Stomach (tissue), 4 donors: ENCODE measurements around the gene GPR75.
"Not testable (repeated sequence)": the region's sequence is repeated elsewhere in the genome, so short reads cannot be mapped to it uniquely, and the experiment has no call there.

Source experiments
- POLR2AphosphoS5 ChIP-seq, 3 donors: sonication (generic); formaldehyde crosslinking; IDR thresholded peaks; one replicate each; pipeline ENCODE4 v1.6.1; 2016; ENCODE audit warnings: antibody characterized with exemption in 3 of 3
- TF ChIP-seq, protein P1 (sequence below), 7 experiments: fragments of 450-650 bp in 4 of 7; fragments of 200-600 bp in 3 of 7; sonication (generic) in 3 of 7; IDR thresholded peaks; one replicate each; pipeline ENCODE4 v1.5.1; 2016 to 2019; ENCODE audit warnings: antibody characterized with exemption in 7 of 7, control low read depth in 2 of 7, mild to moderate bottlenecking in 1 of 7

DNA sequence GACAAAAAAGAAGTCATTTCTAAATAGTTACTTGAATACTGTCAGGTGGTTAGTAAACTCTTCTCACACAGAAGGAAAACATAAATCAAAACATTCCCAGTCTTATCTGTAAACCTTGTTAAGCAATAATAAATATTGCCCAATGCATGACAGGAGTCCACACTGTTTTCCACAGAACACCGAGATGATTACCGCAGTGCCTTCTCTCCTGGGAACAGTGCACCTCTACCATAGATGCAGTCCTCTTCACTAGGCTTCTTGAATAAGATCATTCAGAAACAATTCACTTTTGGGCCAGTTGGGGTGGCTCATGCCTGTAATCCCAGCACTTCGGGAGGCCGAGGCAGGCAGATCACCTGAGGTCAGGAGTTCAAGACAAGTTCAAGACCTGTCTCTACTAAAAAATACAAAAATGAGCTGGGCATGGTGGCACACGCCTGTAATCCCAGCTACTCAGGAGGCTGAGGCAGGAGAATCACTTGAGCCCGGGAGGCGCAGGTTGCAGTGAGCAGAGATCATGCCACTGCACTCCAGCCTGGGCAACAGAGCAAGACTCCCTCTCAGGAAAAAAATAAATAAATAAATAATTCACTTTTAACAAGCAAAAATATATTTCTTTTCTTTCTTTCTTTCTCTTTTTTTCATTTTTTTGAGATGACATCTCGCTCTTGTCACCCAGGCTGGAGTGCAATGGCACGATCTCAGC is 8.6 kb downstream of the GPR75 start:
- TF ChIP-seq, protein P1, sequence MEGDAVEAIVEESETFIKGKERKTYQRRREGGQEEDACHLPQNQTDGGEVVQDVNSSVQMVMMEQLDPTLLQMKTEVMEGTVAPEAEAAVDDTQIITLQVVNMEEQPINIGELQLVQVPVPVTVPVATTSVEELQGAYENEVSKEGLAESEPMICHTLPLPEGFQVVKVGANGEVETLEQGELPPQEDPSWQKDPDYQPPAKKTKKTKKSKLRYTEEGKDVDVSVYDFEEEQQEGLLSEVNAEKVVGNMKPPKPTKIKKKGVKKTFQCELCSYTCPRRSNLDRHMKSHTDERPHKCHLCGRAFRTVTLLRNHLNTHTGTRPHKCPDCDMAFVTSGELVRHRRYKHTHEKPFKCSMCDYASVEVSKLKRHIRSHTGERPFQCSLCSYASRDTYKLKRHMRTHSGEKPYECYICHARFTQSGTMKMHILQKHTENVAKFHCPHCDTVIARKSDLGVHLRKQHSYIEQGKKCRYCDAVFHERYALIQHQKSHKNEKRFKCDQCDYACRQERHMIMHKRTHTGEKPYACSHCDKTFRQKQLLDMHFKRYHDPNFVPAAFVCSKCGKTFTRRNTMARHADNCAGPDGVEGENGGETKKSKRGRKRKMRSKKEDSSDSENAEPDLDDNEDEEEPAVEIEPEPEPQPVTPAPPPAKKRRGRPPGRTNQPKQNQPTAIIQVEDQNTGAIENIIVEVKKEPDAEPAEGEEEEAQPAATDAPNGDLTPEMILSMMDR (IDR thresholded peaks at IDR 0.05) = not testable (repeated sequence)
- TF ChIP-seq POLR2AphosphoS5 (IDR thresholded peaks at IDR 0.05) = not testable (repeated sequence)
